ENCODE results near the gene PLEKHA6. TPM values are rescaled to one million over a fixed set of nuclear protein-coding genes. Genes with fewer than 3 reads are reported as not detected.

PLEKHA6 gene
- total RNA-seq, 1 experiment from 2014 or later, result 5.5 TPM

DNA sequence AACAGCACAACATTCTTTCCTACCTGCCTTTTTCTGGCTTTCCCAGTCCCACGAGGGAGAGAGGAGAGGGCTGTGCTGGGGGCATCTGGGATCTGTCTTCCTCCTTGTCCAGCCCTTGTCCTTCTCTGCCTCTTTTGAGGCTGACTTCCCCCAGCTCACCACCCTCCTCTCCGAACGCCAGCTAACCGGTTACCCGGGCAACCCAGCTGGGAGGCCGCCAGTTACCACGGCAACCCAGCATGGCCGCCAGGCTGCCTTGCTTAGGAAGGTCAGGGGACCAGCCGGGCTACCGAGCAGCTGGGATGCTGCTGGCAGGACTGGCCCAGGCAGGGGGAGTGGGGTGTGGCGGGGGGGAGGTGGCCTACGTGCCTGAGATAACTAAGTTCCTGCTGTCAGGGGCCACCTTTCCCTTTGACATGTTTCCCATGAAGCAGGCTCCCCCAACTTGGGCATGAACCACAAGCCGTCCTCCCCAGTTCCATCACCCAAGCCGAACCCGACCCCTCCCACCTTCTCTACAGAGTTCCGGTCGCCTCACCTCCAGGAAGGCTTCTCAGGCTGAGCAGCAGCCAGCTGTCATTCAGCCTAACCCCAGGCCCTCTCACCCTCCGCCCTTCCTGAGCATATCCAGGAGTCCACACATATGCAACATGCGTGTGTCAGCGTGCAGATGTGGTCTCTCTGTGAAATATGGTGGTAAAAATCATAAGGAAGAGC lies 8.7 kb downstream of the PLEKHA6 start:
- Histone ChIP-seq H3K4me3 (ENCODE audit: low read depth in 2 of 2, low read length in 2 of 2) (no peak overlapping the region), H3K4me1 (ENCODE audit: control insufficient read depth, insufficient read depth, low read length) (no peaks in the 10 kb centered on the region), H3K9me3 (ENCODE audit: control insufficient read depth, insufficient read depth, low read depth, low read length) (no peaks in the 10 kb centered on the region), H3K27ac (ENCODE audit: low read length) (no peak overlapping the region), H3K27me3 (ENCODE audit: control insufficient read depth, insufficient read depth, low read length) (no peaks in the 10 kb centered on the region), H3K36me3 (ENCODE audit: control insufficient read depth, insufficient read depth, low read length) (no peaks in the 10 kb centered on the region)
- ATAC-seq, result no peak
- intact Hi-C loops (cut with micrococcal nuclease; ENCODE audit: unreplicated experiment) (no loop called here), in situ Hi-C loops (cut with HindIII; ENCODE audit: low pct_unique_long_range_greater_than_20kb, low sequenced_read_pairs) (no loop called here)
- TF ChIP-seq POLR2AphosphoS5 (IDR thresholded peaks at IDR 0.05; ENCODE audit: low read depth, low read length), result no peak
- TF ChIP-seq, protein P1, sequence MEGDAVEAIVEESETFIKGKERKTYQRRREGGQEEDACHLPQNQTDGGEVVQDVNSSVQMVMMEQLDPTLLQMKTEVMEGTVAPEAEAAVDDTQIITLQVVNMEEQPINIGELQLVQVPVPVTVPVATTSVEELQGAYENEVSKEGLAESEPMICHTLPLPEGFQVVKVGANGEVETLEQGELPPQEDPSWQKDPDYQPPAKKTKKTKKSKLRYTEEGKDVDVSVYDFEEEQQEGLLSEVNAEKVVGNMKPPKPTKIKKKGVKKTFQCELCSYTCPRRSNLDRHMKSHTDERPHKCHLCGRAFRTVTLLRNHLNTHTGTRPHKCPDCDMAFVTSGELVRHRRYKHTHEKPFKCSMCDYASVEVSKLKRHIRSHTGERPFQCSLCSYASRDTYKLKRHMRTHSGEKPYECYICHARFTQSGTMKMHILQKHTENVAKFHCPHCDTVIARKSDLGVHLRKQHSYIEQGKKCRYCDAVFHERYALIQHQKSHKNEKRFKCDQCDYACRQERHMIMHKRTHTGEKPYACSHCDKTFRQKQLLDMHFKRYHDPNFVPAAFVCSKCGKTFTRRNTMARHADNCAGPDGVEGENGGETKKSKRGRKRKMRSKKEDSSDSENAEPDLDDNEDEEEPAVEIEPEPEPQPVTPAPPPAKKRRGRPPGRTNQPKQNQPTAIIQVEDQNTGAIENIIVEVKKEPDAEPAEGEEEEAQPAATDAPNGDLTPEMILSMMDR (IDR thresholded peaks at IDR 0.05), result no peak
- no peak for TF ChIP-seq SIN3A (IDR thresholded peaks at IDR 0.05; ENCODE audit: borderline replicate concordance, insufficient read depth, low read depth, low read length)
- no peak for TF ChIP-seq TCF7L2 (IDR thresholded peaks at IDR 0.05; ENCODE audit: low read depth, low read length)
- TF ChIP-seq, protein P2, sequence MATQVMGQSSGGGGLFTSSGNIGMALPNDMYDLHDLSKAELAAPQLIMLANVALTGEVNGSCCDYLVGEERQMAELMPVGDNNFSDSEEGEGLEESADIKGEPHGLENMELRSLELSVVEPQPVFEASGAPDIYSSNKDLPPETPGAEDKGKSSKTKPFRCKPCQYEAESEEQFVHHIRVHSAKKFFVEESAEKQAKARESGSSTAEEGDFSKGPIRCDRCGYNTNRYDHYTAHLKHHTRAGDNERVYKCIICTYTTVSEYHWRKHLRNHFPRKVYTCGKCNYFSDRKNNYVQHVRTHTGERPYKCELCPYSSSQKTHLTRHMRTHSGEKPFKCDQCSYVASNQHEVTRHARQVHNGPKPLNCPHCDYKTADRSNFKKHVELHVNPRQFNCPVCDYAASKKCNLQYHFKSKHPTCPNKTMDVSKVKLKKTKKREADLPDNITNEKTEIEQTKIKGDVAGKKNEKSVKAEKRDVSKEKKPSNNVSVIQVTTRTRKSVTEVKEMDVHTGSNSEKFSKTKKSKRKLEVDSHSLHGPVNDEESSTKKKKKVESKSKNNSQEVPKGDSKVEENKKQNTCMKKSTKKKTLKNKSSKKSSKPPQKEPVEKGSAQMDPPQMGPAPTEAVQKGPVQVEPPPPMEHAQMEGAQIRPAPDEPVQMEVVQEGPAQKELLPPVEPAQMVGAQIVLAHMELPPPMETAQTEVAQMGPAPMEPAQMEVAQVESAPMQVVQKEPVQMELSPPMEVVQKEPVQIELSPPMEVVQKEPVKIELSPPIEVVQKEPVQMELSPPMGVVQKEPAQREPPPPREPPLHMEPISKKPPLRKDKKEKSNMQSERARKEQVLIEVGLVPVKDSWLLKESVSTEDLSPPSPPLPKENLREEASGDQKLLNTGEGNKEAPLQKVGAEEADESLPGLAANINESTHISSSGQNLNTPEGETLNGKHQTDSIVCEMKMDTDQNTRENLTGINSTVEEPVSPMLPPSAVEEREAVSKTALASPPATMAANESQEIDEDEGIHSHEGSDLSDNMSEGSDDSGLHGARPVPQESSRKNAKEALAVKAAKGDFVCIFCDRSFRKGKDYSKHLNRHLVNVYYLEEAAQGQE (IDR thresholded peaks at IDR 0.05; ENCODE audit: insufficient read depth in 1 of 2, low read depth in 2 of 2, low read length in 1 of 2), result no peak
- POLR2A ChIA-PET, result no interaction called here
- no peak for DNase-seq (ENCODE audit: low read depth, low spot score)
- CTCF ChIA-PET, result interaction anchor here (1.6 kb wide), 1 partner anchor 13 kb away, joined by 3 read pairs; no protein-coding TSS in a partner anchor
- BruUV-seq (replicated peaks), result no TSS peak

DNA sequence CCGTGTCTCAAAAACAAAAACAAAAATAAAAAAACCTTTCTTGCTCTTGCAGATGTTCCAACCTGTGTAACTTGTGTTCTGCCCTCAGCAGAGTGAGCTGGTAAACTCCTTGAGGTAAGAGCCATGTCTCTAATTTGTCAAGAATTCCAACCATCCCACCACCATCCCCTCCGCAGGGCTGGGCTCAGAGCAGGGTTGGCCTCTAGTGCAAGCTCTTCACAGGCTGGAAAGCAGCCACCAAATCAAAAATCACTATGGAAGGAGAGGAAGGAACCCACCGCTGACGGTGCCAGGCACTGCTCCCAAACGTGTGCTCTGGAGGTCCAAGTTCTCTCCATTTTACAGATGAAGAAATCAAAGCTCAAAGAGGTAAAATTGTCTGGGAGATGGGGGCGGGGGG lies 9.4 kb downstream of the PLEKHA6 start:
- no peaks in the 10 kb centered on the region for H3K4me1 ChIP-seq (ENCODE audit: control insufficient read depth, insufficient read depth, low read length)
- H3K27ac ChIP-seq (ENCODE audit: low read length), result no peak overlapping the region
- TF ChIP-seq, protein P1 (IDR thresholded peaks at IDR 0.05), result no peak
- TF ChIP-seq, protein P2 (IDR thresholded peaks at IDR 0.05; ENCODE audit: insufficient read depth in 1 of 2, low read depth in 2 of 2, low read length in 1 of 2), result no peak
- TF ChIP-seq POLR2AphosphoS5 (IDR thresholded peaks at IDR 0.05; ENCODE audit: low read depth, low read length) (no peak), SIN3A (IDR thresholded peaks at IDR 0.05; ENCODE audit: borderline replicate concordance, insufficient read depth, low read depth, low read length) (no peak), TCF7L2 (IDR thresholded peaks at IDR 0.05; ENCODE audit: low read depth, low read length) (no peak)
- no peaks in the 10 kb centered on the region for H3K36me3 ChIP-seq (ENCODE audit: control insufficient read depth, insufficient read depth, low read length)
- in situ Hi-C loops (cut with HindIII; ENCODE audit: low pct_unique_long_range_greater_than_20kb, low sequenced_read_pairs), result no loop called here
- POLR2A ChIA-PET, result interaction anchor here (0.6 kb wide), 1 partner anchor 134 kb away, joined by 8 read pairs; no protein-coding TSS in a partner anchor
- no TSS peak for BruUV-seq (replicated peaks)
- H3K4me3 ChIP-seq (ENCODE audit: low read depth in 2 of 2, low read length in 2 of 2), result no peak overlapping the region
- H3K27me3 ChIP-seq (ENCODE audit: control insufficient read depth, insufficient read depth, low read length), result no peaks in the 10 kb centered on the region
- no peak for DNase-seq (ENCODE audit: low read depth, low spot score)
- CTCF ChIA-PET, result interaction anchor here (1.6 kb wide), 1 partner anchor 13 kb away, joined by 3 read pairs; no protein-coding TSS in a partner anchor
- no peak for ATAC-seq
- no peaks in the 10 kb centered on the region for H3K9me3 ChIP-seq (ENCODE audit: control insufficient read depth, insufficient read depth, low read depth, low read length)
- intact Hi-C loops (cut with micrococcal nuclease; ENCODE audit: unreplicated experiment), result no loop called here

Measured in Panc1 (cell line).